GM23338 (cell line): Measurements from ENCODE around the gene CSPG5. TPM values are rescaled to one million over a fixed set of nuclear protein-coding genes. Genes with fewer than 3 reads are reported as not detected.

ENCODE experiments used
- ATAC-seq: fragments of 200-7000 bp; cut with Tn5 transposase; 3 replicates; pipeline ENCODE4 v1.9.1; 2020
- DNase-seq: peaks from one replicate; pipeline ENCODE4 v3.0.0-alpha.2; 2015; ENCODE audit warnings: low spot score
- H2AFZ ChIP-seq: fragments of 200-600 bp; sonication (generic); 2 replicates; pipeline ENCODE4 v1.8.0; 2016; ENCODE audit warnings: antibody characterized with exemption, mild to moderate bottlenecking, moderate library complexity
- H3F3A ChIP-seq: fragments of 200-600 bp; sonication (generic); replicated peaks from 2 replicates; pipeline ENCODE4 v1.8.0; 2017; ENCODE audit warnings: antibody characterized with exemption, mixed run types, low read depth
- H3K27ac ChIP-seq: fragments of 200-600 bp; sonication (generic); 2 replicates; pipeline ENCODE4 v1.6.1; 2016; ENCODE audit warnings: low read depth
- H3K27me3 ChIP-seq: fragments of 200-600 bp; sonication (generic); 2 replicates; pipeline ENCODE4 v1.8.0; 2016; ENCODE audit warnings: mild to moderate bottlenecking, mixed run types, moderate library complexity; ENCODE audit not compliant: insufficient read depth
- H3K36me3 ChIP-seq: fragments of 200-600 bp; sonication (generic); 2 replicates; pipeline ENCODE4 v1.8.0; 2016; ENCODE audit warnings: mild to moderate bottlenecking; ENCODE audit not compliant: insufficient read depth
- H3K4me1 ChIP-seq: fragments of 200-600 bp; sonication (generic); 2 replicates; pipeline ENCODE4 v1.8.0; 2016; ENCODE audit warnings: mild to moderate bottlenecking, moderate library complexity; ENCODE audit not compliant: insufficient read depth
- H3K4me2 ChIP-seq: fragments of 200-600 bp; sonication (generic); 2 replicates; pipeline ENCODE4 v1.7.1; 2017; ENCODE audit warnings: mixed run types
- H3K4me3 ChIP-seq: fragments of 200-600 bp; sonication (generic); 2 replicates; pipeline ENCODE4 v1.6.1; 2016; ENCODE audit warnings: mixed run types
- H3K79me2 ChIP-seq: fragments of 200-600 bp; sonication (generic); replicated peaks from 2 replicates; pipeline ENCODE4 v1.8.0; 2017; ENCODE audit warnings: mild to moderate bottlenecking; ENCODE audit not compliant: insufficient read depth
- H3K9me2 ChIP-seq: fragments of 200-600 bp; sonication (generic); 2 replicates; pipeline ENCODE4 v1.8.0; 2017; ENCODE audit not compliant: insufficient read depth
- H4K20me1 ChIP-seq: fragments of 200-600 bp; sonication (generic); replicated peaks from 2 replicates; pipeline ENCODE4 v1.8.0; 2017; ENCODE audit warnings: mild to moderate bottlenecking; ENCODE audit not compliant: insufficient read depth
- H3K27ac Mint-ChIP-seq: 2 replicates; pipeline ENCODE4 v1.8.0; 2020; ENCODE audit warnings: inconsistent platforms, mild to moderate bottlenecking, moderate library complexity, mixed read lengths
- H3K27me3 Mint-ChIP-seq: 3 replicates; pipeline ENCODE4 v1.8.0; 2022; ENCODE audit warnings: low read depth, mild to moderate bottlenecking, moderate library complexity, mixed read lengths, inconsistent platforms; ENCODE audit not compliant: insufficient read depth, poor library complexity
- H3K36me3 Mint-ChIP-seq: 3 replicates; pipeline ENCODE4 v1.8.0; 2021; ENCODE audit warnings: low read depth, mild to moderate bottlenecking, inconsistent platforms, moderate library complexity, mixed read lengths
- H3K4me1 Mint-ChIP-seq: 3 replicates; pipeline ENCODE4 v1.8.0; 2020; ENCODE audit warnings: mild to moderate bottlenecking, inconsistent platforms, mixed read lengths
- H3K4me3 Mint-ChIP-seq: 3 replicates; pipeline ENCODE4 v1.8.0; 2021; ENCODE audit warnings: moderate library complexity, mild to moderate bottlenecking, inconsistent platforms, mixed read lengths
- H3K9me3 Mint-ChIP-seq: 3 replicates; pipeline ENCODE4 v1.8.0; 2020; ENCODE audit warnings: moderate library complexity, mild to moderate bottlenecking, inconsistent platforms, mixed read lengths
- CREB1 ChIP-seq: fragments of 250-450 bp; sonication (Bioruptor Pico); IDR thresholded peaks from 2 replicates; pipeline ENCODE4 v1.5.0; 2020; ENCODE audit warnings: low read depth, mild to moderate bottlenecking, moderate library complexity
- CTCF ChIP-seq, 2 experiments: fragments of 200-600 bp in 1 of 2; sonication (generic) in 1 of 2; conservative IDR thresholded peaks; 2 replicates each; pipeline versions ENCODE4 v1.5.1 to v1.6.1; 2016 to 2017; ENCODE audit warnings: antibody characterized with exemption in 2 of 2, low read depth in 2 of 2, mild to moderate bottlenecking in 2 of 2, moderate library complexity in 1 of 2
- ETS1 ChIP-seq: IDR thresholded peaks from 2 replicates; pipeline ENCODE4 v1.6.1; 2016; ENCODE audit warnings: antibody characterized with exemption
- EZH2 ChIP-seq: fragments of 200-600 bp; sonication (generic); IDR thresholded peaks from one replicate; pipeline ENCODE4 v1.8.0; 2017; ENCODE audit warnings: antibody characterized with exemption, mild to moderate bottlenecking, low read depth; ENCODE audit not compliant: unreplicated experiment
- EZH2phosphoT487 ChIP-seq: fragments of 200-600 bp; sonication (generic); IDR thresholded peaks from one replicate; pipeline ENCODE4 v1.8.1; 2018; ENCODE audit warnings: antibody characterized with exemption; ENCODE audit not compliant: unreplicated experiment
- JUNB ChIP-seq: IDR thresholded peaks from one replicate; pipeline ENCODE4 v1.6.1; 2016; ENCODE audit warnings: antibody characterized with exemption; ENCODE audit not compliant: unreplicated experiment
- NANOG ChIP-seq: IDR thresholded peaks from 2 replicates; pipeline ENCODE4 v1.6.1; 2016; ENCODE audit warnings: antibody characterized with exemption, borderline replicate concordance
- POLR2AphosphoS5 ChIP-seq: IDR thresholded peaks from 2 replicates; pipeline ENCODE4 v1.6.1; 2016; ENCODE audit warnings: antibody characterized with exemption, low read depth
- REST ChIP-seq: IDR thresholded peaks from one replicate; pipeline ENCODE4 v1.6.1; 2018; ENCODE audit warnings: antibody characterized with exemption; ENCODE audit not compliant: unreplicated experiment
- STAT1 ChIP-seq: IDR thresholded peaks from one replicate; pipeline ENCODE4 v1.6.1; 2016; ENCODE audit warnings: antibody characterized with exemption; ENCODE audit not compliant: unreplicated experiment
- ZNF114 ChIP-seq: fragments of 250-450 bp; sonication (Bioruptor Pico); IDR thresholded peaks from 2 replicates; pipeline ENCODE4 v1.5.0; 2020; ENCODE audit warnings: mild to moderate bottlenecking, moderate library complexity
- ZNF331 ChIP-seq: fragments of 250-450 bp; sonication (Bioruptor Pico); IDR thresholded peaks from 2 replicates; pipeline ENCODE4 v1.5.0; 2020; ENCODE audit warnings: low read depth, mild to moderate bottlenecking, moderate library complexity
- ZNF462 ChIP-seq: fragments of 250-450 bp; sonication (Bioruptor Pico); IDR thresholded peaks from 2 replicates; pipeline ENCODE4 v1.5.0; 2020; ENCODE audit warnings: mild to moderate bottlenecking, moderate library complexity
- polyA plus RNA-seq: library from polyadenylated mRNA; unstranded; fragments of >200 nt; fragmentation: Nextera tagmentation; extraction: Ambion mirVana; gene quantifications from 2 replicates; pipeline ENCODE4 v1.2.1, GENCODE V29; 2016
- total RNA-seq: library from RNA; depleted of rRNA; stranded (reverse); fragments of >200 nt; shearing (Covaris generic); gene quantifications from 2 replicates; pipeline ENCODE4 v1.2.3, GENCODE V29; 2014

CSPG5 gene
- total and polyA plus RNA-seq, 2 experiments from 2014 or later, result 0.86 to 4.3 TPM

- no peaks in the 10 kb centered on the region for H3K4me1 ChIP-seq
- no peak overlapping the region for H3K4me2 ChIP-seq
- H3K79me2 ChIP-seq, result peaks cover 24% of the 10 kb centered on the region
- H3K36me3 ChIP-seq, result peaks cover 42% of the 10 kb centered on the region
- H4K20me1 ChIP-seq, result peaks cover 15% of the 10 kb centered on the region; the same call in 1 of the 2 replicates
- H3K27me3 ChIP-seq, result no peaks in the 10 kb centered on the region
- ATAC-seq (no peak), DNase-seq (no peak)
- H2AFZ ChIP-seq, result no peak overlapping the region
- H3K4me3 Mint-ChIP-seq, result no peak overlapping the region
- H3K36me3 Mint-ChIP-seq, result peaks cover 76% of the 10 kb centered on the region
- no peak overlapping the region for H3K27ac ChIP-seq
- TF ChIP-seq POLR2AphosphoS5 (no peak), REST (no peak), ZNF462 (no peak), CTCF (conservative IDR thresholded peaks at IDR 0.05; ENCODE audit: low read depth in 2 of 2) (no peak), EZH2 (no peak), ZNF331 (CRISPR knock-in tag) (no peak), NANOG (no peak), ZNF114 (CRISPR knock-in tag) (no peak), STAT1 (no peak), EZH2phosphoT487 (no peak), ETS1 (no peak), CREB1 (CRISPR knock-in tag) (no peak), JUNB (no peak)
- H3K4me3 ChIP-seq, result no peak overlapping the region
- no peaks in the 10 kb centered on the region for H3K4me1 Mint-ChIP-seq
- no peak overlapping the region for H3K27ac Mint-ChIP-seq
- peaks cover 6% of the 10 kb centered on the region for H3K27me3 Mint-ChIP-seq
- no peaks in the 10 kb centered on the region for H3K9me2 ChIP-seq
- peaks cover 7% of the 10 kb centered on the region; the same call in 1 of the 2 replicates for H3F3A ChIP-seq
- H3K9me3 Mint-ChIP-seq, result no peaks in the 10 kb centered on the region
These were observed 27.0 kb upstream of the CSPG5 start for GRCh38 chr3:47605652-47606051.
